H1 (cell line): ENCODE data around the gene UBTD1. TPM values are rescaled to one million over a fixed set of nuclear protein-coding genes. Genes with fewer than 3 reads are reported as not detected.

Experiments used
- CEBPB ChIP-seq: IDR thresholded peaks from 2 replicates; pipeline ENCODE4 v1.6.1; 2012; ENCODE audit warnings: low read depth, low read length
- EZH2 ChIP-seq: fragments of 200-600 bp; sonication (generic); IDR thresholded peaks from 2 replicates; pipeline ENCODE4 v1.7.1; 2012; ENCODE audit warnings: low read depth, mild to moderate bottlenecking, moderate library complexity, low read length, inconsistent platforms; ENCODE audit not compliant: severe bottlenecking
- polyA plus RNA-seq, 7 experiments: library from polyadenylated mRNA; depleted of rRNA in 3 of 7; stranded (reverse) in 5 of 7; unstranded in 2 of 7; fragments of >200 nt in 5 of 7; fragments of 200-250 nt in 2 of 7; gene quantifications; 1 replicate in 5 of 7; 2 replicates in 1 of 7; 4 replicates in 1 of 7; pipeline versions ENCODE4 v1.2.1 to v1.2.3, GENCODE V29; 2011 to 2013; ENCODE audit warnings: missing spikeins in 2 of 7, mixed read lengths in 2 of 7
- total RNA-seq: library from RNA; stranded (reverse); fragmentation: NEBNext Ultra II Directional; extraction: Animal tissue kit (Norgen Biotek cat#: 25700); gene quantifications from 2 replicates; pipeline ENCODE4 v1.2.1, GENCODE V29; 2021

The UBTD1 gene
- total and polyA plus RNA-seq, 2 of the 8 experiments (the other 6 are each of a cell fraction or from before 2014, with no cell fraction given), result 22.3 to 36.2 TPM

GRCh38 chr10:97549587-97550322 lies 51.0 kb downstream of the UBTD1 start (continued):
- TF ChIP-seq EZH2, result no peak
- no peak for TF ChIP-seq CEBPB
